Natural killer cell (primary cell): Measurements from ENCODE around the gene CSNK1A1. TPM values are rescaled to one million over a fixed set of nuclear protein-coding genes. Genes with fewer than 3 reads are reported as not detected.

Source experiments
- ATAC-seq, 3 donors: fragments of 150-1000 bp in 2 of 3; fragments of 200-7000 bp in 1 of 3; cut with Tn5 transposase; 1 replicate in 1 of 3; 2 replicates in 2 of 3; pipeline ENCODE4 v1.10.0; 2021; ENCODE audit warnings: mild to moderate bottlenecking in 2 of 3, moderate library complexity in 2 of 3
- DNase-seq, 2 donors: peaks; one replicate each; pipeline versions ENCODE4 v3.0.0 to v3.0.0-alpha.2; 2013 to 2021; ENCODE audit warnings: mixed read lengths in 1 of 2
- H3K27ac ChIP-seq: one replicate; pipeline ENCODE4 v1.5.1; 2013; ENCODE audit warnings: mild to moderate bottlenecking, low read length
- H3K27me3 ChIP-seq: one replicate; pipeline ENCODE4 v1.6.1; 2013; ENCODE audit warnings: low read length; ENCODE audit not compliant: control insufficient read depth, insufficient read depth
- H3K36me3 ChIP-seq: one replicate; pipeline ENCODE4 v1.6.1; 2013; ENCODE audit warnings: low read length; ENCODE audit not compliant: control insufficient read depth, insufficient read depth
- H3K4me1 ChIP-seq: one replicate; pipeline ENCODE4 v1.6.1; 2013; ENCODE audit warnings: low read length; ENCODE audit not compliant: control insufficient read depth, insufficient read depth
- H3K4me3 ChIP-seq: one replicate; pipeline ENCODE4 v1.5.1; 2013; ENCODE audit warnings: low read length
- H3K9me3 ChIP-seq: one replicate; pipeline ENCODE4 v1.6.1; 2013; ENCODE audit warnings: low read length; ENCODE audit not compliant: control insufficient read depth, insufficient read depth
- H3K27ac Mint-ChIP-seq, 2 donors: one replicate each; pipeline ENCODE4 v1.8.0; 2022; ENCODE audit warnings: mild to moderate bottlenecking in 2 of 2, mixed read lengths in 2 of 2, moderate library complexity in 1 of 2
- H3K27me3 Mint-ChIP-seq, 2 donors: one replicate each; pipeline ENCODE4 v1.8.0; 2022; ENCODE audit warnings: low read depth in 2 of 2, mixed read lengths in 2 of 2
- H3K36me3 Mint-ChIP-seq: one replicate; pipeline ENCODE4 v1.8.0; 2022; ENCODE audit warnings: mixed read lengths
- H3K4me1 Mint-ChIP-seq, 2 donors: one replicate each; pipeline ENCODE4 v1.8.0; 2022; ENCODE audit warnings: mixed read lengths in 2 of 2
- H3K4me3 Mint-ChIP-seq: one replicate; pipeline ENCODE4 v1.8.0; 2022; ENCODE audit warnings: mild to moderate bottlenecking, moderate library complexity, mixed read lengths
- H3K9me3 Mint-ChIP-seq, 2 donors: one replicate each; pipeline ENCODE4 v1.8.0; 2022; ENCODE audit warnings: mixed read lengths in 2 of 2
- WGBS: methylation state at CpG from one replicate; pipeline ENCODE4 v1.1.7; 2013; ENCODE audit warnings: missing lambda C conversion rate; ENCODE audit not compliant: insufficient coverage; 5-methylcytosine and 5-hydroxymethylcytosine counted together
- intact Hi-C: fragments of 100-400 bp; cut with micrococcal nuclease; formaldehyde crosslinking; loops from one replicate; pipeline ENCODE4 v1.14.2; 2022
- total RNA-seq, 4 donors: library from RNA; stranded (reverse); fragments of 120-200 nt in 1 of 4; gene quantifications; one replicate each; pipeline versions ENCODE4 v1.2.3 to v1.2.4, GENCODE V29; 2013 to 2022
- TF ChIP-seq, protein P1 (sequence below): fragments of 200-600 bp; IDR thresholded peaks from one replicate; pipeline ENCODE4 v1.8.0; 2022; ENCODE audit warnings: antibody characterized with exemption

Gene CSNK1A1
- total RNA-seq, 3 donors from 2014 or later (not counting 1 experiment from before 2014, with no cell fraction given): 183 to 209 (median 206) TPM

DNA sequence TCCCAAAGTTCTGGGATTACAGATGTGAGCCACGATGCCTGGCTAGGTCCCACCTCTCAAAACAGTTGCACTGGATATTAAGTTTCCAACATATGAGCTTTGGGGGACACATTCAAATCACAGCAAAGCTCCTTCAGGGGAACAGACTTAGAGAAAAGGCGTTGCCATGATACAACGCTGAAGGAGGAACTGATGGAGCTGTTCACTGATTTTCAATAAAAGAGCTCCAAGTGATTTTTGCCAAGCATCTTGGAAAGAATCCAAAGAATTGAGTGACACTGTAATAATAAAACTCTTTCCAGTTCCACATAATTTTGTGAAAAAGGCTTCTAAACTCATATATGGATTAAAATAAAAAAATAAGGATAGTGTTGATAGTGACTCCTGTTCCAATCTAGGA, 72.5 kb downstream of the CSNK1A1 start:
- Histone ChIP-seq H3K4me3 (no peak overlapping the region), H3K27me3 (no peaks in the 10 kb centered on the region), H3K9me3 (no peaks in the 10 kb centered on the region), H3K36me3 (no peaks in the 10 kb centered on the region), H3K27ac (no peak overlapping the region), H3K4me1 (no peaks in the 10 kb centered on the region)
- TF ChIP-seq, protein P1, sequence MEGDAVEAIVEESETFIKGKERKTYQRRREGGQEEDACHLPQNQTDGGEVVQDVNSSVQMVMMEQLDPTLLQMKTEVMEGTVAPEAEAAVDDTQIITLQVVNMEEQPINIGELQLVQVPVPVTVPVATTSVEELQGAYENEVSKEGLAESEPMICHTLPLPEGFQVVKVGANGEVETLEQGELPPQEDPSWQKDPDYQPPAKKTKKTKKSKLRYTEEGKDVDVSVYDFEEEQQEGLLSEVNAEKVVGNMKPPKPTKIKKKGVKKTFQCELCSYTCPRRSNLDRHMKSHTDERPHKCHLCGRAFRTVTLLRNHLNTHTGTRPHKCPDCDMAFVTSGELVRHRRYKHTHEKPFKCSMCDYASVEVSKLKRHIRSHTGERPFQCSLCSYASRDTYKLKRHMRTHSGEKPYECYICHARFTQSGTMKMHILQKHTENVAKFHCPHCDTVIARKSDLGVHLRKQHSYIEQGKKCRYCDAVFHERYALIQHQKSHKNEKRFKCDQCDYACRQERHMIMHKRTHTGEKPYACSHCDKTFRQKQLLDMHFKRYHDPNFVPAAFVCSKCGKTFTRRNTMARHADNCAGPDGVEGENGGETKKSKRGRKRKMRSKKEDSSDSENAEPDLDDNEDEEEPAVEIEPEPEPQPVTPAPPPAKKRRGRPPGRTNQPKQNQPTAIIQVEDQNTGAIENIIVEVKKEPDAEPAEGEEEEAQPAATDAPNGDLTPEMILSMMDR: no peak
- intact Hi-C loops: no loop called here
- DNase-seq (no peak), ATAC-seq (no peak)
- Mint-ChIP-seq H3K36me3 (no peaks in the 10 kb centered on the region), H3K27me3 (peaks cover 4 to 6% of the 10 kb centered on the region in 2 donors), H3K4me1 (no peaks in the 10 kb centered on the region), H3K27ac (no peak overlapping the region), H3K4me3 (no peak overlapping the region), H3K9me3 (no peaks in the 10 kb centered on the region)
- WGBS: 86% methylated on average over 3 of the region's 3 CpGs

DNA sequence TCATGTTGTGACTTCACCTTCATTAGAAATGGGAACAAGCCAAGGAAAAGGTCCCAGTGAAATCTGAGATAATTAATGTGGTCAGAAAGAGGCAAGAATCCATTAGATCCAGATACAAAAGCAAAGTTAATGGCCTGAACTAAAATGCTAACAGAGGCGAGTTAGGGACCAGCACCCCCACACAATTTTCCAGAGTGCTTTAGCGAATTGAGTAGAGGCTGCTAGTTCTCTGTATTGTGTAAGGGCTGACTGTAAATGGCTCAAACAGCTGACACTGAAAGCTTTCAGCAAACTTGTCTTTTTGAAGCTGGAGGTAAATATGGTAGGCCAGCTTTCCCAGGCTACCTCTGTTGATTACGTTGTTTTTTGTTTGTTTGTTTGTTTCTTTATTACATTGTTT, 75.5 kb downstream of the CSNK1A1 start:
- no peaks in the 10 kb centered on the region for H3K4me1 ChIP-seq
- no peak overlapping the region for H3K4me3 Mint-ChIP-seq
- 94% methylated on average over 3 of the region's 3 CpGs for whole genome bisulfite sequencing
- no peaks in the 10 kb centered on the region for H3K4me1 Mint-ChIP-seq
- H3K36me3 Mint-ChIP-seq: no peaks in the 10 kb centered on the region
- H3K27me3 ChIP-seq: no peaks in the 10 kb centered on the region
- TF ChIP-seq, protein P1: no peak
- H3K27ac Mint-ChIP-seq: no peak overlapping the region
- no peak overlapping the region for H3K4me3 ChIP-seq
- no peaks in the 10 kb centered on the region for H3K36me3 ChIP-seq
- no peaks in the 10 kb centered on the region for H3K9me3 Mint-ChIP-seq
- H3K9me3 ChIP-seq: no peaks in the 10 kb centered on the region
- DNase-seq (no peak), ATAC-seq (no peak)
- H3K27ac ChIP-seq: no peak overlapping the region
- intact Hi-C loops: no loop called here
- H3K27me3 Mint-ChIP-seq: peaks cover 0 to 4% of the 10 kb centered on the region in 2 donors

DNA sequence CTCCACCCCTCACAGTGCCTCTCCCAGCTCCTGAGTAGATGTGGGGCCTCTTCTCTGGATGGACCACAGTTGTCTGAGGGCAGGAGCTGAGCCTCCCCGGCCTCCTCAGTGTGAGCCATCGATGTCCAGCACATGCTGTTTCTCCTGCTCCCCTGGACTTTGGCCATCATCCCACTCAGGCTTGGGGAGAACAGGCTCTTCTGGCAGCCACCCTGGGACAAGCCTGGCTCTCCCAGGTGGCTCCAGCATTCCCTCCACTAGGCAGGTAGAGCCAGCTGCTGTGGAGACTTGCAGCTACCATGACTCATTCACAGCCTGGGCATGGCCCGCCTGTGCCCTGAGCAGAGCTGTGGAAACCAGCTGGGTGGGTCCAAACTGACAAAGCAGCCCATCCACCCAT, 77.0 kb downstream of the CSNK1A1 start:
- intact Hi-C loops: no loop called here
- Mint-ChIP-seq H3K27me3 (peaks cover 0 to 4% of the 10 kb centered on the region in 2 donors), H3K4me3 (no peak overlapping the region), H3K9me3 (no peaks in the 10 kb centered on the region), H3K36me3 (no peaks in the 10 kb centered on the region), H3K27ac (no peak overlapping the region), H3K4me1 (no peaks in the 10 kb centered on the region)
- WGBS: 86% methylated on average over 3 of the region's 3 CpGs
- Histone ChIP-seq H3K36me3 (no peaks in the 10 kb centered on the region), H3K4me1 (no peaks in the 10 kb centered on the region), H3K9me3 (no peaks in the 10 kb centered on the region), H3K4me3 (no peak overlapping the region), H3K27ac (no peak overlapping the region), H3K27me3 (no peaks in the 10 kb centered on the region)
- DNase-seq (no peak), ATAC-seq (no peak)
- TF ChIP-seq, protein P1: no peak

DNA sequence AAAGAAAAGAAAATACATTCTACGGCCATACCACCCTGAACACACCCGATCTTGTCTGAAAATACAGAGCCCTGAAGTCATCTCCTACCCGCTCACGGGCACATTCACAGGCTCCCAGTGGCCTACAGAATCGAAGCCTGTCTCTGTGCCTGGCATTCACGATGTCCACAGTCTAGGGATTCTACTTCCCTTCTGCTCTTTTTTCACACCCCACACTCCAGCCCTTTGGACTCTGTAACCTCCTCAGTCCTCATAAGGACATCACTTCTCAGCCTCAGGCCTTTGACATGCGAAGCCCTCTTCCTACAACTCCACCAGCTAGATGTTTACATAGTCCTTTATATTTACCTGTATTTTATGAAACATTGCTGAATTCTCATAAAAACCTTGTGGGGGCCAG, 77.8 kb downstream of the CSNK1A1 start:
- H3K4me3 Mint-ChIP-seq: no peak overlapping the region
- H3K4me1 Mint-ChIP-seq: no peaks in the 10 kb centered on the region
- no peaks in the 10 kb centered on the region for H3K9me3 ChIP-seq
- H3K4me3 ChIP-seq: no peak overlapping the region
- H3K4me1 ChIP-seq: no peaks in the 10 kb centered on the region
- H3K9me3 Mint-ChIP-seq: no peaks in the 10 kb centered on the region
- WGBS: 89% methylated on average over 7 of the region's 7 CpGs
- no peaks in the 10 kb centered on the region for H3K36me3 ChIP-seq
- intact Hi-C loops: no loop called here
- H3K27ac Mint-ChIP-seq: no peak overlapping the region
- no peak overlapping the region for H3K27ac ChIP-seq
- peaks cover 0 to 4% of the 10 kb centered on the region in 2 donors for H3K27me3 Mint-ChIP-seq
- DNase-seq (no peak), ATAC-seq (no peak)
- TF ChIP-seq, protein P1: no peak
- no peaks in the 10 kb centered on the region for H3K27me3 ChIP-seq
- H3K36me3 Mint-ChIP-seq: no peaks in the 10 kb centered on the region
